Caco-2 (cell line): ENCODE measurements around the gene SEC22A. TPM values are rescaled to one million over a fixed set of nuclear protein-coding genes. Genes with fewer than 3 reads are reported as not detected.
A peak's percentile ranks its signal among the peaks of the same experiment; 100 is the strongest.

Experiments used
- BruUV-seq: library from RNA; stranded (reverse); fragments of 400-500 nt; replicated peaks from 2 replicates; lab custom pipeline; 2021; lab: Mats Ljungman, UMichigan
- CTCF ChIA-PET: fragments of 300-600 bp; sonication (Branson Sonifier 250); formaldehyde crosslinking; loops from one replicate; lab custom pipeline; 2022; ENCODE audit warnings: antibody characterized with exemption; lab: Charles Lee
- POLR2A ChIA-PET: fragments of 300-600 bp; sonication (Branson Sonifier 250); formaldehyde crosslinking; loops from one replicate; lab custom pipeline; 2022; ENCODE audit warnings: antibody characterized with exemption; lab: Charles Lee
- DNase-seq, 2 experiments: peaks; one replicate each; pipeline versions ENCODE4 v3.0.0 to v3.0.0-alpha.2; 2020 to 2022
- H3K27me3 ChIP-seq: replicated peaks from 2 replicates; pipeline ENCODE4 v1.6.0; 2011; ENCODE audit warnings: low read length; ENCODE audit not compliant: control insufficient read depth, insufficient read depth
- H3K36me3 ChIP-seq: 2 replicates; pipeline ENCODE4 v1.5.1; 2011; ENCODE audit warnings: low read length; ENCODE audit not compliant: control insufficient read depth, insufficient read depth
- H3K4me1 ChIP-seq: fragments of 250-450 bp; sonication (Bioruptor Pico); 2 replicates; pipeline ENCODE4 v1.5.1; 2020; ENCODE audit warnings: mild to moderate bottlenecking
- H3K4me3 ChIP-seq: 2 replicates; pipeline ENCODE4 v1.5.1; 2011; ENCODE audit warnings: low read depth, mild to moderate bottlenecking, control low read depth, low read length
- H3K9me3 ChIP-seq: fragments of 250-450 bp; sonication (Bioruptor Pico); 2 replicates; pipeline ENCODE4 v1.5.1; 2020; ENCODE audit warnings: mild to moderate bottlenecking, moderate library complexity
- H3K27ac Mint-ChIP-seq: one replicate; pipeline ENCODE4 v1.8.0; 2022; ENCODE audit warnings: mixed read lengths; ENCODE audit not compliant: unreplicated experiment
- H3K27me3 Mint-ChIP-seq: one replicate; pipeline ENCODE4 v1.8.0; 2022; ENCODE audit warnings: mixed read lengths; ENCODE audit not compliant: insufficient read depth, unreplicated experiment
- H3K36me3 Mint-ChIP-seq: one replicate; pipeline ENCODE4 v1.8.0; 2022; ENCODE audit warnings: mild to moderate bottlenecking, mixed read lengths; ENCODE audit not compliant: insufficient read depth, unreplicated experiment
- H3K4me1 Mint-ChIP-seq: one replicate; pipeline ENCODE4 v1.8.0; 2022; ENCODE audit warnings: low read depth, mixed read lengths; ENCODE audit not compliant: unreplicated experiment
- H3K4me3 Mint-ChIP-seq: one replicate; pipeline ENCODE4 v1.8.0; 2022; ENCODE audit warnings: mild to moderate bottlenecking, moderate library complexity, mixed read lengths; ENCODE audit not compliant: unreplicated experiment
- H3K9me3 Mint-ChIP-seq: one replicate; pipeline ENCODE4 v1.8.0; 2022; ENCODE audit warnings: mixed read lengths; ENCODE audit not compliant: unreplicated experiment
- CTCF ChIP-seq, 2 experiments: fragments of 200-600 bp in 1 of 2; IDR thresholded peaks; 1 replicate in 1 of 2; 2 replicates in 1 of 2; pipeline versions ENCODE4 v1.5.1 to v1.8.0; 2011 to 2022; ENCODE audit warnings: antibody characterized with exemption in 1 of 2, control low read depth in 1 of 2, inconsistent platforms in 1 of 2, low read depth in 1 of 2, low read length in 1 of 2, mild to moderate bottlenecking in 1 of 2, moderate library complexity in 1 of 2; ENCODE audit not compliant: insufficient read depth in 1 of 2, severe bottlenecking in 1 of 2, unreplicated experiment in 1 of 2
- intact Hi-C: fragments of 100-400 bp; cut with micrococcal nuclease; formaldehyde crosslinking; loops from one replicate; pipeline ENCODE4 v1.10.0; 2022; ENCODE audit not compliant: unreplicated experiment
- total RNA-seq: library from RNA; stranded (reverse); gene quantifications from 2 replicates; pipeline ENCODE4 v1.2.3, GENCODE V29; 2022

SEC22A gene
- total RNA-seq, 1 experiment from 2014 or later = 17.7 TPM

DNA sequence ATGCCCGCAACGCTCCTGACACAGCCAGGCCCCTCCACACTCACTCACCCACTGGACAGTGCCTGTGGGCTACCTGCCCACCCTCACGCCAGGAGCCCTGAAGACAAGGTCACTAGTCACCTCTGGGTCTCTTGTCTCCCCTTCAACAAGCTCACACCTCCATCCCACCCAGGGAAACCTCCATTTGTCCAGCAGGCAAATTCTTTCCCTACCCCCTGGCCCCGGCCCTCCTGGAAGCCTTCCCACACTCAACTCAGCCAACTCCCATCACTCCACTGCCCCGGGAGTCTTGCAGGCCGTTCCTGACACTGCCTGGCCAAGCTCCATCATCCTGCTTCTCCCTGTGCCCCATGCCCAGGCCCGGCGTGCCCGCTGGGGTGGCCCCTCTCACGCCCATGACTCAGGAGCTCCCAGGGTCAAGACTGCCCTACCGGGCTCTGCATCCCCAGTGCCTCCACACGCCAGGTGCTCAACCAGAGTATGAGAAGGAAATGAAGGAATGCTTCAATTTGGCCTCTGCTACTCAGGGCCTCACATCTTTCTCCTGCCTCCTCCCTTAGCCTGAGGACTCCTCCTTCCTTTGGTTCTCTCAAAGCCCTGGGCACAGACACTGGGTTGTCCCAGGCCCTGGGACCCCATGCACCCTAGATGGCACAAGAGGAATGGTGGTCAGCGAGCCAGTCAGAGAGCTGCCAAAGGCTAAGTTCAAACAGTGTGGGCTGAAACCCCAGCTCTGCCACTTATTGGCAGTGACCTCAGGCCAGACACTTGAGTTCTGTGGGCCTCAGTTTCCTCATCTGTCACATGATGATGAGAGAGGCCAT lies 88.6 kb downstream of the SEC22A start:
- no peaks in the 10 kb centered on the region for H3K36me3 ChIP-seq
- Mint-ChIP-seq H3K36me3 (no peaks in the 10 kb centered on the region), H3K27me3 (peaks cover 15% of the 10 kb centered on the region), H3K4me3 (no peak overlapping the region), H3K9me3 (no peaks in the 10 kb centered on the region), H3K4me1 (no peaks in the 10 kb centered on the region), H3K27ac (no peak overlapping the region)
- H3K4me3 ChIP-seq = no peak overlapping the region
- POLR2A ChIA-PET = no interaction called here
- no peaks in the 10 kb centered on the region for H3K4me1 ChIP-seq
- no peaks in the 10 kb centered on the region for H3K9me3 ChIP-seq
- CTCF ChIA-PET = no interaction called here
- intact Hi-C loops = no loop called here
- BruUV-seq = no TSS peak
- TF ChIP-seq CTCF (IDR thresholded peaks at IDR 0.05; ENCODE audit: insufficient read depth in 1 of 2, low read depth in 1 of 2, low read length in 1 of 2, severe bottlenecking in 1 of 2, unreplicated experiment in 1 of 2) = no peak
- H3K27me3 ChIP-seq = no peaks in the 10 kb centered on the region
- no peak for DNase-seq

DNA sequence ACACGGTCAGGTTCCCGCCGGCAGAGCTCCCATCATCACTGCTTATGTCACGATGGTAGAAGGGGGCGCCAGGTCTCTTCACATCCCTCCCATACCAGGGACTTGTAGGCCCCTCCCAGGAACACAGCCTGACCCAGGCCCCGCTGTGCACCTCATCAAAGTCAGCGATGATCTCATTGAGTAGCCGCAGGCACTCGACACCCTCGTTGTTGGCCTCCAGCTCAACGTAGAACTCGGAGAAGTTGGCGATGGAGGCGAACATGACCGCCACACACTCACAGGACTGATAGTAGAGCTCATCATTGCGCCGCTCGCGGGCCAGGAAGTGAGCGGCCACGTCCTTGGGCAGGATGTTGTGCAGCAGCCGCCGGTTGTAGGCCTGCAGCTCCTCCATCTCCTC lies 89.2 kb downstream of the SEC22A start:
- DNase-seq = peak in 1 of 2 experiments; percentile 26
- Mint-ChIP-seq H3K4me1 (no peaks in the 10 kb centered on the region), H3K4me3 (no peak overlapping the region), H3K27me3 (peaks cover 19% of the 10 kb centered on the region), H3K36me3 (no peaks in the 10 kb centered on the region), H3K9me3 (no peaks in the 10 kb centered on the region), H3K27ac (no peak overlapping the region)
- Histone ChIP-seq H3K4me3 (no peak overlapping the region), H3K4me1 (no peaks in the 10 kb centered on the region), H3K36me3 (no peaks in the 10 kb centered on the region), H3K27me3 (no peaks in the 10 kb centered on the region), H3K9me3 (no peaks in the 10 kb centered on the region)
- BruUV-seq = no TSS peak
- TF ChIP-seq CTCF (IDR thresholded peaks at IDR 0.05; ENCODE audit: insufficient read depth in 1 of 2, low read depth in 1 of 2, low read length in 1 of 2, severe bottlenecking in 1 of 2, unreplicated experiment in 1 of 2) = no peak
- intact Hi-C loops = no loop called here
- ChIA-PET POLR2A (no interaction called here), CTCF (no interaction called here)

DNA sequence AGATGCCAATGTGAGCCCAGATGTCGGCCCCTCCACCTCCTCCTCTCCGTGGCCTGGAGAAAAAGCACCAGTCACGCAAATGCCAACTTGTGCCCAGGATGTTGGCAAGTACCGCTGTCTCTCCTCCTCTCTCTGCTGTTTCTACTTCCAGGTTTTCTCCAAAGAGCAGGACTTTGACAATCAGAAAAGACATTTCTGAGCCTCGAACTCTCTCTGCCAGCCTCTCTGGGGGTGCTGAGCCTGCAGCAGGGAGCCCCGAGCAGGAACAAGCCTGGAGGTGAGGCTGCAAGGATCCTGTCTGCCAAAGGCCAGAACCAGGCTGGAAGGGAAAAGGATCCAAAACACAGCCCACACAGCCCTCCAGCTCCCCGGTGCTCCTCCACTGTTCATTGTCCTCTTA lies 89.7 kb downstream of the SEC22A start:
- no peaks in the 10 kb centered on the region for H3K36me3 ChIP-seq

More for the DNA sequence above, 89.7 kb downstream of the SEC22A start:
- TF ChIP-seq CTCF (IDR thresholded peaks at IDR 0.05; ENCODE audit: insufficient read depth in 1 of 2, low read depth in 1 of 2, low read length in 1 of 2, severe bottlenecking in 1 of 2, unreplicated experiment in 1 of 2) = no peak
- H3K9me3 Mint-ChIP-seq = no peaks in the 10 kb centered on the region
- no TSS peak for BruUV-seq
- H3K27me3 Mint-ChIP-seq = peaks cover 22% of the 10 kb centered on the region
- H3K4me1 Mint-ChIP-seq = no peaks in the 10 kb centered on the region
- H3K27ac Mint-ChIP-seq = no peak overlapping the region
- Histone ChIP-seq H3K27me3 (no peaks in the 10 kb centered on the region), H3K9me3 (no peaks in the 10 kb centered on the region), H3K4me3 (no peak overlapping the region), H3K4me1 (no peaks in the 10 kb centered on the region)
- no peak for DNase-seq
- H3K4me3 Mint-ChIP-seq = no peak overlapping the region
- ChIA-PET CTCF (no interaction called here), POLR2A (no interaction called here)
- H3K36me3 Mint-ChIP-seq = no peaks in the 10 kb centered on the region
- intact Hi-C loops = no loop called here
